LoVo (cell line): ENCODE data around the gene KAT8.
"Not testable (repeated sequence)": the region's sequence is repeated elsewhere in the genome, so short reads cannot be mapped to it uniquely, and the experiment has no call there.

Source experiments
- DNase-seq: peaks from one replicate; pipeline ENCODE4 v3.0.0-alpha.2; 2016; ENCODE audit warnings: low spot score

KAT8 gene

DNA sequence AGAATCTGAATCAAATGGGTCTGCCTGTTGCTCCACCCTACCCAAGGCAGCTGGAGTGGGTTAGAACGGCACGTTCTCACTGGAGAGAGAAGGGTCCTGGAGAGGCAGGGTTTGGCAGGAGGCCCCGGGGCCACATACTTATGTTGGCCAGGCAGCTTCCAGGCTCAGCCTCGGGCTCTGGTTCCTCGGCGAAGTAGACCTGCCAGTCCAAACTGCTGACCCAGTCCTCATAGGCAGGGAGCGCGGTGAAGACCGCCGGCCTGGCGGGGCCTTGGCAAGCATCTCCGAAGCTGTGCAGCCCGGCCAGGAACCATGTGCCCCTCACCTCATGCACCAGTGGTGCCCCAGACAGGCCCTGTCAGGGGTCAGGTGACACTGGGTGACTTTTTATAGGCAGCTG is 33.5 kb upstream of the KAT8 start:
- no peak for DNase-seq

DNA sequence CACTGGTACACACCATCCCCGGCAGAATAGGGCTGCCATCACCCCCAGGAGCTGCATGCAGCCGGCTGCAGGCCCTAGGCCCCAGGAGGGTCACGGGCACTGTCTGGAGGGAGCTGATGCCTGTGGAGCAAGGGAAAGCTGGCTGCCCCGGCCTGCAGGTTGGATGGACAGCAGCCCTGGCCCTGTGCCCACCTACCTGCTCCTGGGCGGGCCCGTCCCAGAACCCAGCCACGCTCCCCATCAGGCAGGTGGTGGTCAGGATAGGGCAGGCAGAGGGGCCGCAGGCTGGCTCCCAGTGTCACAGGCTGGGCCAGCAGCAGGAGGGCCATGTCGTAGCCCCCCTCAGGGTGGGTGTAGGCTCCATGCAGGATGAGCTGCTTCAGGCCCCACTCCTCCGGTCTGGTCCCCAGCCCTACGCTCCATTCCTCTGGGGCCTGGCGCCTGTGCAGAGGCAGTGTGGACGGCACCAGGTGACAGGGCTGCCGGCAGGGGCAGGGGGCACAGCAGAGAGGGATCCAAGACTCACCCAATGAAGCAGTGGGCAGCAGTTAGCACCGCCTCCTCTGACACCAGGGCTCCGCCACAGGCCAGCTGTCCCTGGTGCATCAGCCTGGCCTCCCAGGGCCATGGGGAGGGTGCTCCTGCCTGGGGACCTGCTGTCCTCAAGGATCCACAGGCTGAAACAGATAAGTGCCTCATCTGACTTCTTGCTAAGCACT is 32.7 kb upstream of the KAT8 start:
- DNase-seq: no peak

DNA sequence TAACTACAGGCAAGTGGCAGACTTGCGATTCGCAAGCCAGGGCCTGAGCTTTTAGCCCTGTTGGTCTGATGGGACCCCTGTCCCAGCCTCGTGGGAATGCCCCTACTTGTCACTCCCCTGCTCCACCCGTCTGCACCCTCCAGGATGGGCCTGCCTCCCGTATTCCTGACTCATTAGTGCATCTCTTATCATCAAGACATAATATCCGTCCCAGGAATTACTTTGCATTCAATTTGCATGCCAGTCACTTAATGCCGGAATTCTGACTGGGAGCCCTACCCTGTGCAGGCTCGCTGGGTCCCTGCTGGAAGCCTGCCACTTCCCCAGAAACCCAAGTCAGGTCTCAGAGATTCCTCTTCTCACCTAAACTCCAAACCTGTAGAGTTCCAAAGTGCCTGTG is 32.1 kb upstream of the KAT8 start:
- no peak for DNase-seq

DNA sequence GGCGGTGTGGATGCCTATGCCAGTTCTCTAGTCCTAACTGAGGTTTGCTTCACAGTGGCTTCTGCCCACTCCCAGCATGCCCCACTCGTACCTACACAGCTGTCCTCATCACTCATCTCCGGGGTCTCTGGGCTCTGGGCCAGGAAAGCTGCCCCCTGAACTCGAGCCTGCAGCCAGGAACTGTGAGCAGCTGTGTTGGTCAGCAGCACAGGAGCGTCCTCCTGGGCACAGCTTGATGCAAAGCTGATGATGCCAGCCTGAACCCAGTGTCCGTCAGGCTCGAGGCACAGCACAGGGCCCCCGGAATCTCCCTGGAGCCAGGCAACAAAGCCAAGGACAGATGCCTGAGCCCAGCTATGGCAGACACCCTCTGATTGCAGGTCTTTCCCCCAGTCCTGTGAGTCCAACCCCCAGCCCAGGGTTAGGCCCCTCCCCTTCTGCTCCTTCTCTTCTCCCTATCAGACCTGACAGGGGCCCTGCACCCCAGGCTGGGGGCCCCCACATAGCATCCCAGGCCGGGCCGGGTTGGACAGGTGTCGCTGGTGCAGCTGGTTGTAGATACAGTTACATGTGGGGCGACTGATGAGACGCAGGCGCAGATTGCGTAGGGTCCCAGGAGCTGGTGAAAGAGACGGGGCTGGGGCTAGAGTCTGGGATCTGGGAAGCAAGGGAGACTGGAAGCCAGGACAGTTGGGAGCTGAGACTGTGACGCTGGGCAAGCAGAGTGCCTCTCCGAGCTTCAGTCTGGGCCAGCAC is 31.4 kb upstream of the KAT8 start:
- no peak for DNase-seq

DNA sequence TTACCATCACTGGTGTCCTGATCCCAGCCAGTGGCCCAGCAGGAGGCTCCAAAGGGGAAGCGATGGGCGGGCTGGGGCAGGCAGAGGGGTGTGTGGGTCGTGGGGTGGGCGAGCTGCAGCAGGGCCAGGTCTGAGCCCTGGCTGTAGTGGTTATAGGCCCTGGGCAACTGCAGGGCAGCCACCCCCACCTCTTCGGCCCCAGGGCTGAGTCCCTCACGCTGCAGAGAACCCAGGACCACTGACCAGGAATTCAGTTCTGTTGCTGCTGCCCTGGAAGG is 30.9 kb upstream of the KAT8 start:
- no peak for DNase-seq

DNA sequence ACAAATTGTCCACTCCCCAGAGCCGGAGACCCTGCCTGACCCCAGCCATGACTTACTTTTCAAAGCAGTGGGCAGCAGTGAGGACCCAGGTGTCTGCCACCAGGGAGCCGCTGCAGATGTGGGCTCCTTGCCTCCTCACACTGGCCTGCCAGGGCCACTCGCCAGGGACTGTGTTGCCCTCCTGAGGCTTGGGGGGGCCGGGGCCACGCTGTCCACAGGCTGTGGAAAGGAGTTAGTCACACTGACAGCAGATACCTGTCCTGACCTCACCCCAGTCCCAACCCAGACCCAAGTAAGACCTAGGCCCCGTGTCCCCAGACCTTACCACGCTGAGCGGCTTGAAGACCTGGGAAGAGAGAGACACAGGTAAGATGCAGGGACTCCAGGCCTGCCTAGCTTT is 30.0 kb upstream of the KAT8 start:
- no peak for DNase-seq

DNA sequence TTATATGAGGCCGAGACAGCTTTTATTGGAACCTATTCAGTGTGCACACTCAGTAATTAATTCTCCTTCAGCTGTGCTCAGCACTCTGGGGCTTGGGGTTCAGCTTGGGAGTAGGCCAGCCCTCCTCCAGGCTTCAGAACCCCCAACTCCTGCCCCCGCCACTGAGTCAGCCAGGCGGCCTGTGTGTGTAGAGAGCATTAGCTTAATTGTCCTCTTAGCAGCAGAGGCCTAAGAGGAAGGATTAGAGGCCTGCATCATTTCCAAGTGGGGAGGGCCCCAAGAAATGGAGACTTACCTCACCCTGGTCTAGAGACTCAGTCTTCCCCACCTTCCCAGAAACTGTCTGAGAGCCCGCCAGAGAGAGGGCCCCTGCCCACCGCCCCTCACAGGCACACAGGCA is 29.5 kb upstream of the KAT8 start:
- no peak for DNase-seq

DNA sequence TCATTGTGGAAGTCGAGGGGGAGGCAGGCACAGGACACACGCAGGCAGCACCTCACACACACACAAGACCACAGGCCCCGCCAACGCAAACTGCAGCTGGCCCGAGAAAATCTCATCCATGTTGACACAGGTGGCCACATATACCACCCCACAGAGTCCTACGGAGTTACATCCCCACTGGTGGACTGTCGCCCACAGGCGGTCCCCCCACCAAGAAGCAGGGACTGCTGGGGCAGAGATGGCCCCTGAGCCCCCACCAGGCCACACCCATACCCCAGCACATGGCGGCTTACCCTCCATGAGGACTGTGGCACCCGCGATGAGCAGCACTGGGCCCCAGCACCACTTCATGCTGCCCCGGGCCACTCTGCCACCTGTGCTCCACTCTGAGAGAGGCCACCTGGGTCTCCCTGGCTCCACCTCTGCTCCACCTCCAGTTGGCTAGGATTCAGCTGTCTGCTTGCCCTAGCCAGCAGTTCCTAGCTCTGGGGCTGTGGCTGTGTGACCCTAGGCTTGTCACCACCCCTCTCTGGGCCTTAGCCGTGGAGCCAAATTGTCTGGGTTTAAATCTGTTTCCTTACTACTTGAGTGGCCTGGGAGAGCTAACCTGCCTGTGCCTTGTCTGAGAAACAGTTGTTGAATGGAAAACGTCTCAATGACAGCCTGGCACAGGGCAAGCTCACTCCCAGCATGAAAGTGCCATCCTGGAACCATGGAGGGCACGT is 28.8 kb upstream of the KAT8 start, which contains the start of gene PRSS53:
Gene PRSS53, minus strand, starts transcription at position 485 of the 725 bp plus-strand sequence. Its CDS starts 134 bp downstream, at position 351.
- DNase-seq: no peak

DNA sequence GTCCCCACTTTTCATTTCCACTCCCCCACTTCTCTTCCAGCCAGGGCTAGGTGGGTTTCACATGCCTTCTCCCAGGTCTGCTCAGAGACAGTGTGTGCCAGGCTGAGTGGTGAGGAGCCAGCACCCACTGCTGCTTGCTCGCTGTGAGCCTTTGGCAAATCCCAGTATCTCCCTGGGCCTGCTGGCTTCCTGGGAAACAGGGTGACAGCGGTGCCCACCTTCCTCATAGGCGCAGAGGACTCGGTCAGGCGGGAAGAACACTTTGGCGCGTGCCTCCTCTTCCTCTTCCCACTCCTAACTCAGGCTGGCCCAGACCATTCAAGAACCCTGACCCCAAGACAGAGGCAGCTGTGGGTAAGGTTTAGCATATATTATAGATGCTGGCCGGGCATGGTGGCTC is 28.3 kb upstream of the KAT8 start:
- DNase-seq: no peak

DNA sequence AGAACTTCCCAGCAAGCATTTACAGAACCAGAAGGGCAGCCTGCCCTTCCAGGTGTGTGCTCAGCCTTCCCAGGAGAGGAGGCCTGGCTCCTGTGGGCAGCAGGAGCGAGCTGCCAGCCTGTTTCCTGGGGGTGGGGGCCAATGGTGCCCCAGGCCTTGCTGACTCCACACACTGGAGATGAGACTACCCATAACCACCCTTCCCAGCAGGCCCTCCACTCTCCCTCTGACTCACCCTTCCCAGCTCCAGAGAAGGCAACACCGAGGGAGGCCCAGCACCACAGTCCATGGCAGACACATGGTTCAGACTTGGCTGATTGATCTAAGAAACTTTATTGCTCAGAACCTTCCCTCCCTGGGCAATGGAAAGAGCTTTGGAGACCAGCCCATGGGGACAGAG is 26.9 kb upstream of the KAT8 start:
- no peak for DNase-seq

DNA sequence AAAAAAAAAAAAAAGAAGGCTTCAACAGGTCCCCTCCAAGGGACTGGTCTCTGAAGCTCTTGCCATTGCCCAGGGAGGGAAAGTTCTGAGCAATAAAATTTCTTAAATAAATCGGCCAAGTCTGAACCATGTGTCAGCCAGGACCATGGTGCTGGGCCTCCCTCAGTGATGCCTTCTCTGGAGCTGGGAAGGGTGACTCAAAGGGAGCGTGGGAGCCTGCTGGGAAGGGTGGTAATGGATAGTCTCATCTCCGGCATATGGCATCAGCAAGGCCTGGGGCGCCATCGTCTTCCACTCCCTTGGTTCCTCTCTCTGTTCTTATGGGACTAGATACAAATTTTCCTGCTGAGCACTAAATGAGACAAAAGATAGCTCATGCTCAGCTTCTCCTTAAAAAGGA is 25.1 kb upstream of the KAT8 start:
- no peak for DNase-seq

DNA sequence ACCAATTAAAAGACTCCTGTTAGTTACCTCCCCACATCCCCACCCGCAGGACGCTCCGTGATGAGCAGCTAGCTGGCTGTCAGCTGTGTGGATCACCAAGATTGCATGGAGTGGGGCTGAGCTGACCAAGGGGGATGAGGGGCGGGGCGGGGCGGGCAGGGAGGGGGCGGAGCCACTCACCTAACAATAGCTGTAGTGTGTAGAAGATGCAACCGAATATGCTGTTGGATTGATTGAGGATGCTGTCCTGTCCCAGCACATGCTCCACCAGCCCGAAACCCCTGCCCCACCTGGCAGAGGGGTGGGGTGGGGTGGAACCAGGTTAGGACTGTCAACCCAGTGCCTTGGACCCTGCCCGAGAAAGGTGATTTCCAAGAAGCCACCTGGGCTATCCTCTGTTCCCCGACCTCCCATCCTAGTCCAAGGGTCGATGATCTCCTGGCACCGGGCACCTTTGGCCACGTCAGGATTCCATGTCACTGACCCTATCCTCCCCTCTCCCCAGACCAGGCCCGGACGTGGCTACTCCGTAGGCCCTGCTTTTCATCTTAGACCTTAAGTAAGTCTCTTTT is 24.2 kb upstream of the KAT8 start:
- DNase-seq: no peak

DNA sequence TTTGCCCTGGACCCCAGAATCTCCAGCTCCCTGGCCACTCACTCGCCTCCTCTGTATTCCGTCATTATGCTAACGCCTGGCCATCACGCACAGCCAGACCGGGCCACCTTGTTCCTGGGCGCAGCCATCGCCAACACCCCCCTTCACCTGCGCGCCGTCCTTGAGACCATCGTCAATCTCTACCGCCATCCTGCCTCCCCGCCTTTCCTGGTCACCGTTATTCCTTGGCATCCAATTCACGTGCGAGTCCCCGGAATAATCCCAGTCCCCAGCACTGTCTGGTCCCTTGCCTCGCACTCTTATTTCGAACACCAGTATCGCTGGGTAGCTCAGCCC is 23.4 kb upstream of the KAT8 start:
- no peak for DNase-seq

DNA sequence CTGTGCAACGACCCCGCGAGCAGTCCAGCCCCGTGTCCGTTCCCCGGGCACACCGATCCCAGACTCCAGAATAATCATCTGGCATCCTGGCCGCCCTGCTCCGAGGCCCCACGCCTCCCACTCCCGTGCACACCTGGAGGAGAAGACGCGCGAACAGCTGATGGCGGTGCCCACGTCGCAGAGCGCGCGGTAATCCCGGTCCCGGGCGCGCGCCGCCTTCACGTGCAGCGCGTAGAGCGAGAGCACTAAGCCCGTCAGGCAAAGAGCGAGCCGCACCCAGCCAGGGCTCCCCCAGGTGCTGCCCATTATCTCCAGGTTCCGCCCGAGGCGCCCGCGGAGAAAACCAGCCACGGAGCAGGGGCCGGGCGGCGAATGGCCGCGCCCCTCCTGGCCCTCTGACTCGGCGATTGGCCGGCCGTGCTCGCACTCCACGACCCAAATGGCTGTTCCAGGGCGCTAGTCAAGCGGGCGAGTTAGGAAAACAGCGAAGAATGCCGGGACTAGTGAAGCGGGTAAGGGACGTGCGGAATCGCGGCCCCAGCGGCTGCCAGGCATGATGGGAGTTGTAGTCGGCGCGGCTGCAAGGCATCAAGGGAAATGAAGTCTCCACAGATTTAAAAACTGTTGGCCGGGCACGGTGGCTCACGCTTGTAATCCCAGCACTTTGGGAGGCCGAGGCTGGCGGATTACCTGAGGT is 22.9 kb upstream of the KAT8 start, which contains the start of gene VKORC1:
Gene VKORC1, minus strand, starts transcription at position 374 of the 697 bp plus-strand sequence. Its CDS starts 68 bp downstream, at position 306.
- peak; percentile 98 for DNase-seq

DNA sequence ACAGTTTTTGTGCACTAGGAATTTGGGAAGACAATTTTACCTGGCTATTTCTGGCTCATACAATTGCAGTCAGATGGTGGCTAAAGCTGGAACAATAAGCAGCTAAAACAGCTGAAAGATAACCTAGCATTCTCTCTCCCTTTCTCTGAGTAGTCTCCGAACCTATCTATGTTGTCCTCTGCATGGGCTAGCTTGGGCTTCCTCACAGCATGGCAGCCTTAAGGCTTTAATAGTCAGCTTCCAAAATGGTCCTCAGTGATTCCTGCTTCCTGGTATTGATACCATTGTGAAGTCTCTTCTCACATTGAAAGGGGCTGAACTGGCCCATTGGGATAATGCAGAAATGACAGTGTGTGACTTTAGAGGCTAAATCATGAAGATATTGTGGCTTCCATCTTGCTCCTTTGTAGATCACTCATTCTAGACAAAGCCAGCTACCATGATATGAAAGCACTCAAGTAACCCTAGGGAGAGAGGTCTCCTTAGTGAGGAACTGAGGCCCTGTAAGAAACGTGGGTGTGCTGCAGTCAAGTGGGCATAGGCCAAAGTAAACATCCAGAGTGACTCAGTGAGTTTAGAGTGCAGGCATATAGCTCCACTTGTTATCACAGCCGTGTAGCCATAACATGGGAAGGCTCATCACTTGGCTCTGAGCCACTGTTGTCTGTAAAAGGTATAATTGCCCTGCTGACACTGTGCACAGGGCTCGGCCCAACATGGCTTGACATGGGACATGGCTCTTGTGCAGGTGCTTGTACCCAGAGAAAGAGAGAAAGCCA is 17.4 kb upstream of the KAT8 start:
- DNase-seq: no peak

DNA sequence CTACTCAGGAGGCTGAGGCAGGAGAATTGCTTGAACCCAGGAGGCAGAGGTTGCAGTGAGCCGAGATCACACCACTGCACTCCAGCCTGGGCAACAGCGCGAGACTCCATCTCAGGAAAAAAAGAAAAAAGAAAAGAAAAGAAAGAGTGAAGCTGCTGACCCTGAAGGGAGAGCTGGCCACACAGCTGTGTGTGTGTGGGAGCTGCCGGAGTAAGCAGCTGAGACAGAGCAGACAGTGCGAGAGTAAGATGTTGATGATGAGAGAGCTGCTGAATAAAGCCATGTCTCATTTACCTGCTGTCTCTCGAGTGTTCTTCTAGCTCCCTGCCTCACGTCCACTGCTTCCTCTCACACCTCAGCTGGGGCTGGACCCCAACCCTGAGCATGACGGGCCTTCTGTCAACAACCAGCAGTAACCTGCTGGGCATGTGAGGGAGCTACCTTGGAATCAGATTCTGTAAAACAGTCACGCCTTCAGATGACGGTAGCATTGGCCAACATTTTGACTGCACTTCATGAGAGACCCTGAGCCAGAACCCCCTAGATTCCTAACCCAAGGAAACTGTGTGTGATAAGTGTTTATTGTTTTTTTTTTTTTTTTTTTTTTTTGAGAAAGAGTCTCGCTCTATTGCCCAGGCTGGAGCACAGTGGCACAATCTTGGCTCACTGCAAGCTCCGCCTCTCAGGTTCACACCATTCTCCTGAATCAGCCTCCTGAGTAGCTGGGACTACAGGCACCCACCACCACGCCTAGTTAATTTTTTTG is 16.4 kb upstream of the KAT8 start:
- DNase-seq: not testable (repeated sequence)

DNA sequence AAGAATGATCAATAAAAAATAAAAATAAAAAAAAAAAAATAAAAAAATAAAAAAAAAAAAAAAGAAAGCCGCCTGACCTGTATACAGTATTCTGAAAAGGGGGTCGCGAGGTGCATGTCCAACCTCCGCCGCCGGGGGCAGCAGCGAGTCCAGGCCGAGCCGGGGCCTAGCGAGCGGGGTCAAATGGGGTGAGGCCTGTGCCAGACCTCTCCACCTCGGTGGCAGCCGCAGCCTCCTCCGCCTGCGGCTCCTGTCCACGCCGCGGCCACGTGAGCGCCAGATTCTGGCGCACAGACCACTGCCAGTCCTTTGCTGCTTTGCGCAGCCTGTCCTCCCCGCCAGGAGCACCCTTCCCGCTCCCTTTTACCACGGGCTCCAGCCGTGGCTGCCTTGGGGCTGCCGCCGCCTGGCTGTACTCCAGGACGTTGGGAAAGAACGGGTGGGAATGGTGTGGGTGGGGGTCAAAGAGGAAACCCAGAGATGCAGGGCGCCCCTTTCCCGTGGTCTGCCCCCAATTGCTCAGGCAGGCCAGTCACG is 11.7 kb upstream of the KAT8 start:
- peak; percentile 74 for DNase-seq

DNA sequence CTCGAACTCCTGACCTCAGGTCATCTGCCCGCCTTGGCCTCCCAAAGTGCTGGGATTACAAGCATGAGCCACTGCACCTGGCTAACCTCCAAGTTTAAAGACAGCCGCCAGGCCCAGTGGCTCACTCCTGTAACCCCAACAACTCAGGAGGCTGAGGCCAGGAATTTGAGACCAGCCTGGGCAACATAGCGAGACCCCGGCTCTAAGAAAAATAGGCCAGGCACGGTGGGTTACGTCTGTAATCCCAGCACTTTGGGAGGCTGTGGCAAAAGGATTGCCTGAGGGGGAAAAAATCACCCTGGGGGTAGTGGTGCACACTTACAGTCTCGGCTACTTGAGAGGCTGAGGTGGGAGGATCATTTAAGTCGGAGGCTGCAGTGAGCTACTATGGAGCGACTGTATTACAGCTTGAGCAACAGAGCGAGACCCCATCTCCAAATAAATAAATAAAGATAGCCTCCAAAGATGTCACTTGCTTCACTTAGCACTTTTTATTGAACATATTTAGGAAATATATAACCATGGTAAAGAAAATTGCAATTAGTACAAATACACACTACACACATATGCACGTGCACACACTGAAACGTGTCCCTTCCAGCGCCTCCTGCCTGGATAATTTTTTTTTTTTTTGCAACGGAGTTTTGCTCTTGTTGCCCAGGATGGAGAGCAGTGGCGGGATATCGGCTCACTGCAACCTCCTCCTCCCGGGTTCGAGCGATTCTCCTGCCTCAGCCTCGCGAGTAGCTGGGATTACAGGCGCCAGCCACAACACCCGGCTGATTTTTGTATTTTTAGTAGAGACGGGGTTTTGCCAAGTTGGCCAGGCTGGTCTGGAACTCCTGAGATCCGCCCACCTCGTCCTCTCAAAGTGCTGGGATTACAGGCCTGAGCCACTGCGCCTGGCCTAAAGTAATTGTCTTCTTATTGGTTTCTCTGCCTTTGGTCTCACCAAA is 10.7 kb upstream of the KAT8 start:
- DNase-seq: no peak

DNA sequence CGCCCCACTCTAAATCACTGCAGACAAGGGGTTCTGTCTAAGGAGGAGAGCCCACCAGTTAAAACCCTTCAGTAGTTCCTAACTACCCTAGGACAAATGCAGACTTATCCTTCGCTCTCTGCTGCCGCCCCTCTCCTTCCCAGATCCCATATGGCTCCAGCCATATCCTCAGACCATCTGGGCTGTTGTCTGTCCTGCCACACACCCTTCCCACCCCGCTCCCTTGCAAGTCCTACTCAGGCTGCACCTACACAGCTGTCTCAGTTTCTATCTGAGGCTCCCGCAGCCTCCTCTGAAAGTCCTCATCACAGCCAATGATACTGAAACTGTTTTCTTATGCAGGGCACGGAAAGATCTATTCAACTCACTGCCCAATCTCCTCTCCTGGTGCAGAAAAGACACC is 10.0 kb upstream of the KAT8 start:
- no peak for DNase-seq
